ENCODE results near the gene MECR. TPM values are rescaled to one million over a fixed set of nuclear protein-coding genes. Genes with fewer than 3 reads are reported as not detected.
"Not testable (repeated sequence)": the region's sequence is repeated elsewhere in the genome, so short reads cannot be mapped to it uniquely, and the experiment has no call there.

MECR gene
- total and polyA plus RNA-seq, 11 donors: 19.6 to 37.4 (median 33.1) TPM

- Histone ChIP-seq H3K27me3 (peaks cover 0 to 30% (median 0%) of the 10 kb centered on the region in 9 donors), H3K36me3 (no peaks in the 10 kb centered on the region), H3K4me1 (peaks cover 0 to 27% (median 13%) of the 10 kb centered on the region in 12 donors), H3K27ac (peak overlapping the region in 5 of 12 donors; percentile 15 to 70 (median 34)), H3K4me3 (peak overlapping the region; percentile 48 to 83 (median 68)), H3K9me3 (no peaks in the 10 kb centered on the region)
- WGBS, 4 donors: 0 to 2% (median 1%) methylated on average over 16 to 30 of the region's 30 CpGs
- TF ChIP-seq POLR2A (IDR thresholded peaks at IDR 0.05) (no peak), CTCF (IDR thresholded peaks at IDR 0.05) (no peak)
- intact Hi-C loops (cut with DNase I): loop anchor here (1.0 to 10.0 kb wide), 20 partner anchors 106 to 1471 kb away; no protein-coding TSS in a partner anchor
- ATAC-seq: no peak
- no peak for DNase-seq
Measured at GRCh38 chr1:29236712-29237128, 6.0 kb upstream of the MECR start.

- peak; percentile 54 to 89 (median 80) for ATAC-seq
- DNase-seq: peak; percentile 78 to 92 (median 84)
- TF ChIP-seq CTCF (IDR thresholded peaks at IDR 0.05) (peak; percentile 42 to 96 (median 85)), POLR2A (IDR thresholded peaks at IDR 0.05) (peak in 1 of 2 donors; percentile 22)
- no peaks in the 10 kb centered on the region for H3K9me3 ChIP-seq
- intact Hi-C loops (cut with DNase I): loop anchor here (1.0 to 10.0 kb wide), 20 partner anchors 106 to 1471 kb away; no protein-coding TSS in a partner anchor
- H3K27ac ChIP-seq: peak within 1 kb of the TSS in 11 of 12 donors; percentile 15 to 72 (median 46)
- H3K27me3 ChIP-seq: peaks cover 0 to 30% (median 0%) of the 10 kb centered on the region in 9 donors
- peaks cover 0 to 31% (median 15%) of the 10 kb centered on the region in 12 donors for H3K4me1 ChIP-seq
- 4 to 27% (median 9%) methylated on average over 16 to 82 of the region's 82 CpGs for WGBS, 4 donors
- H3K36me3 ChIP-seq: no peaks in the 10 kb centered on the region
- H3K4me3 ChIP-seq: peak within 1 kb of the TSS; percentile 48 to 83 (median 68)
Measured at GRCh38 chr1:29235955-29236711, 5.4 kb upstream of the MECR start, which contains the start of gene PTPRU. TSS of gene PTPRU (plus strand) at chr1:29236522. CDS start at chr1:29236645, 123 bp downstream.

GRCh38 chr1:29234881-29235280 is 4.1 kb upstream of the MECR start:
- intact Hi-C loops (cut with DNase I): loop anchor here (5.0 to 10.0 kb wide), 16 partner anchors 107 to 1482 kb away; no protein-coding TSS in a partner anchor
- H3K4me1 ChIP-seq: peaks cover 0 to 39% (median 20%) of the 10 kb centered on the region in 12 donors
- H3K9me3 ChIP-seq, ATAC-seq, H3K27ac ChIP-seq, H3K36me3 ChIP-seq, H3K4me3 ChIP-seq, DNase-seq: not testable (repeated sequence)
- WGBS, 4 donors: 87 to 88% (median 88%) methylated on average over 9 of the region's 9 CpGs
- H3K27me3 ChIP-seq: peaks cover 0 to 30% (median 0%) of the 10 kb centered on the region in 9 donors

- intact Hi-C loops (cut with DNase I): loop anchor here in 6 of 10 donors (5.0 to 10.0 kb wide), 8 partner anchors 190 to 1483 kb away; no protein-coding TSS in a partner anchor
- TF ChIP-seq CTCF (IDR thresholded peaks at IDR 0.05) (no peak), POLR2A (IDR thresholded peaks at IDR 0.05) (no peak)
- peaks cover 0 to 30% (median 0%) of the 10 kb centered on the region in 9 donors for H3K27me3 ChIP-seq
- 76 to 100% (median 83%) methylated on average over 1 of the region's 1 CpG for WGBS, 4 donors
- no peak overlapping the region for H3K4me3 ChIP-seq
- no peak overlapping the region for H3K27ac ChIP-seq
- peaks cover 0 to 43% (median 24%) of the 10 kb centered on the region in 12 donors for H3K4me1 ChIP-seq
- ATAC-seq: no peak
- no peak for DNase-seq
- no peaks in the 10 kb centered on the region for H3K9me3 ChIP-seq
- H3K36me3 ChIP-seq: no peaks in the 10 kb centered on the region
Measured at GRCh38 chr1:29234471-29234870, 3.7 kb upstream of the MECR start.
